Colonic mucosa (tissue), 4 donors: ENCODE results near the gene NFKBIB. TPM values are rescaled to one million over a fixed set of nuclear protein-coding genes. Genes with fewer than 3 reads are reported as not detected.

Experiments
- DNase-seq: peaks from one replicate; pipeline ENCODE4 v3.0.0-alpha.2; 2020
- H3K27ac ChIP-seq: fragments of 200-600 bp; one replicate; pipeline ENCODE4 v1.8.0; 2021
- H3K27me3 ChIP-seq: fragments of 200-600 bp; one replicate; pipeline ENCODE4 v1.8.0; 2021
- H3K36me3 ChIP-seq: fragments of 200-600 bp; one replicate; pipeline ENCODE4 v1.8.0; 2021
- H3K4me1 ChIP-seq: fragments of 200-600 bp; one replicate; pipeline ENCODE4 v1.8.0; 2021; ENCODE audit warnings: mild to moderate bottlenecking
- H3K4me3 ChIP-seq: fragments of 200-600 bp; one replicate; pipeline ENCODE4 v1.8.0; 2021
- H3K9ac ChIP-seq, 2 donors: one replicate each; pipeline ENCODE4 v1.7.0; 2013; ENCODE audit warnings: control low read depth in 2 of 2, low read depth in 2 of 2, low read length in 2 of 2
- H3K9me3 ChIP-seq: fragments of 200-600 bp; one replicate; pipeline ENCODE4 v1.8.0; 2021
- intact Hi-C: fragments of 100-400 bp; cut with DNase I; formaldehyde crosslinking; loops from one replicate; pipeline ENCODE4 v1.14.1; 2022
- total RNA-seq, 2 donors: library from RNA; stranded (reverse); fragmentation: NEBNext Ultra II Directional in 1 of 2; extraction: Animal tissue kit (Norgen Biotek cat#: 25700) in 1 of 2; gene quantifications; one replicate each; pipeline ENCODE4 v1.2.1, GENCODE V29; 2021
- TF ChIP-seq, protein P1 (sequence below): fragments of 200-600 bp; IDR thresholded peaks from one replicate; pipeline ENCODE4 v1.8.0; 2022; ENCODE audit warnings: antibody characterized with exemption, mild to moderate bottlenecking
- donor health status: healthy.
- donor health status: DM: no; HTN: no; CAD: no.
- donor health status: DM: no; HTN: no; CAD: no.

Gene NFKBIB
- total RNA-seq, 2 donors from 2014 or later: 40.7 to 52.4 TPM

GRCh38 chr19:38942471-38943181 lies 42.9 kb downstream of the NFKBIB start:
- TF ChIP-seq, protein P1, sequence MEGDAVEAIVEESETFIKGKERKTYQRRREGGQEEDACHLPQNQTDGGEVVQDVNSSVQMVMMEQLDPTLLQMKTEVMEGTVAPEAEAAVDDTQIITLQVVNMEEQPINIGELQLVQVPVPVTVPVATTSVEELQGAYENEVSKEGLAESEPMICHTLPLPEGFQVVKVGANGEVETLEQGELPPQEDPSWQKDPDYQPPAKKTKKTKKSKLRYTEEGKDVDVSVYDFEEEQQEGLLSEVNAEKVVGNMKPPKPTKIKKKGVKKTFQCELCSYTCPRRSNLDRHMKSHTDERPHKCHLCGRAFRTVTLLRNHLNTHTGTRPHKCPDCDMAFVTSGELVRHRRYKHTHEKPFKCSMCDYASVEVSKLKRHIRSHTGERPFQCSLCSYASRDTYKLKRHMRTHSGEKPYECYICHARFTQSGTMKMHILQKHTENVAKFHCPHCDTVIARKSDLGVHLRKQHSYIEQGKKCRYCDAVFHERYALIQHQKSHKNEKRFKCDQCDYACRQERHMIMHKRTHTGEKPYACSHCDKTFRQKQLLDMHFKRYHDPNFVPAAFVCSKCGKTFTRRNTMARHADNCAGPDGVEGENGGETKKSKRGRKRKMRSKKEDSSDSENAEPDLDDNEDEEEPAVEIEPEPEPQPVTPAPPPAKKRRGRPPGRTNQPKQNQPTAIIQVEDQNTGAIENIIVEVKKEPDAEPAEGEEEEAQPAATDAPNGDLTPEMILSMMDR: no peak
- Histone ChIP-seq H3K27ac (no peak overlapping the region), H3K9ac (no peak overlapping the region), H3K36me3 (no peaks in the 10 kb centered on the region), H3K9me3 (no peaks in the 10 kb centered on the region), H3K4me1 (no peaks in the 10 kb centered on the region), H3K4me3 (no peak overlapping the region), H3K27me3 (no peaks in the 10 kb centered on the region)
- no peak for DNase-seq
- intact Hi-C loops: no loop called here

- H3K27me3 ChIP-seq: no peaks in the 10 kb centered on the region
- no peak overlapping the region for H3K27ac ChIP-seq
- peaks cover 2% of the 10 kb centered on the region for H3K4me1 ChIP-seq
- no peak overlapping the region for H3K4me3 ChIP-seq
- H3K9ac ChIP-seq: no peak overlapping the region
- H3K36me3 ChIP-seq: no peaks in the 10 kb centered on the region
- intact Hi-C loops: no loop called here
- TF ChIP-seq, protein P1: no peak
- DNase-seq: no peak
- H3K9me3 ChIP-seq: no peaks in the 10 kb centered on the region
These were observed 45.3 kb downstream of the NFKBIB start for GRCh38 chr19:38944981-38945506.

DNA sequence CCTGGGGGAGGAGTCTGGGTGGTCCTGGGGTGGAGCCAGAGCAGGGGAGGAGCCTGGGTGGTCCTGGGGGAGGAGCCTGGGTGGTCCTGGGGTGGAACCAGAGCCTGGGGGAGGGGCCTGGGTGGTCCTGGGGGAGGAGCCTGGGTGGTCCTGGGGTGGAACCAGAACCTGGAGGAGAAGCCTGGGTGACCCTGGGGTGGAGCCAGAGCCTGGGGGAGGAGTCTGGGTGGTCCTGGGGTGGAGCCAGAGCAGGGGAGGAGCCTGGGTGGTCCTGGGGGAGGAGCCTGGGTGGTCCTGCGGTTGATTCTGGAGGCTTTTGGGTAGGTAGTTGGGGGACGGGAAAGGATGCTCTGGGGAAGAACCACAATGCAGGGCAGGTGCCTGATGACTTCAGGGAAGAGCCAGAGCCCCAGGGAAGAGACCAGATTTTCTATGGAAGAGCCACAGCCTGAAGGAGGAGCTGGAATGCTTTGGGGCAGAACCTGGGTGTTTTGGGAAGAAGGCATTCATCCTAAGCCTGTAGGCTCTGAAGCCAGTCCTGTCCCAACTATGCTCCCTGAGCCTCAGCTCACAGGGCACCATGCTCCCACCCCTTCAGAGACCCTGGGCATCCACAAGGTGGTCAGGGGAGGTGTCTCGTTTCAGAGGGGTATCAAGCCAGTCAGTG lies 45.9 kb downstream of the NFKBIB start:
- no peak overlapping the region for H3K27ac ChIP-seq
- intact Hi-C loops: no loop called here

DNA sequence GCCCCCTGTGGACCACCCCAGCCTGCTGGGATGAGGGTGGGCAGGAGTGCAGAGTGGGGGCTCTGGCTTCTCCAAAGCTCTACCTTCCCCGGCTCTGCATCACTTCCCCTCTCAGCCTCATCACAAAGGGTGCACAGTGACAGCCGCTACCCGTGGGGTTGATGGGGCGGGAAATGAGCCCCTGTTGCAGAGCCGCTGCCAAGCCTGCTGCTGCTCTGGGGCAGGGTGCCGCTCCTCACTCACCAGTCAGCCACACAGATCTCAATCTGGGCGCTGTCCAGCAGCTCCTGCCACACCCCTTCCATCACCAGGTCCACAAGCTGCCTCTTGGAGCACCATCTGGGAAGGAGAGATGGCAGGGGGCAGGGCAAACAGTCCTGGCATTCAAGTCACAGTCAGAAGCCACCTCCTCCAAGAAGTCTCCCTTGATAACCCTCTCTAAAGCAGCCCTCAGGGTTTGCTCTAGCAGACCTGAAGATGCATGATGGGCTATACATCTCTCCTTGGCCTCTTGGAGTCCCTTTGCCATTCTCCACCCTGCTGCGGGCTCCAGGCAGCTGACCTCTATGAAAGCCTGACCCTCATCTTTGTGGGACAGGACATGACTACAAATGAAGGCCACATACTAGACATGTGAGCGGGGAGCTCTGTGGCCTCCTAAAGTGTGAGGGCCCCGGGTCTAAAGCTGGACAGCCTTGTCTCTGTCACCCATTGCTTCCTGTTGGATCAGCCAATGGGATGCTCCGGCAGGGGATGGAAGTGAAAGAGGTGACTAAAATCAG lies 46.7 kb downstream of the NFKBIB start:
- Histone ChIP-seq H3K4me1 (peaks cover 6% of the 10 kb centered on the region), H3K9ac (no peak overlapping the region), H3K4me3 (no peak overlapping the region), H3K27me3 (no peaks in the 10 kb centered on the region), H3K36me3 (no peaks in the 10 kb centered on the region), H3K9me3 (no peaks in the 10 kb centered on the region), H3K27ac (no peak overlapping the region)
- intact Hi-C loops: no loop called here
- DNase-seq: no peak
- TF ChIP-seq, protein P1: no peak

More for the DNA sequence above, 45.9 kb downstream of the NFKBIB start:
- H3K4me3 ChIP-seq: no peak overlapping the region
- H3K36me3 ChIP-seq: no peaks in the 10 kb centered on the region
- H3K4me1 ChIP-seq: peaks cover 6% of the 10 kb centered on the region
- TF ChIP-seq, protein P1: no peak
- no peaks in the 10 kb centered on the region for H3K9me3 ChIP-seq
- no peak for DNase-seq
- no peaks in the 10 kb centered on the region for H3K27me3 ChIP-seq
- no peak overlapping the region for H3K9ac ChIP-seq
